Neuronal stem cell (in vitro differentiated cells): ENCODE results near the gene ABCB4.

Source experiments
- DNase-seq: peaks from one replicate; pipeline ENCODE4 v3.0.0-alpha.2; 2013; ENCODE audit warnings: low spot score
- H2AFZ ChIP-seq: one replicate; pipeline ENCODE4 v1.6.1; 2013; ENCODE audit warnings: mild to moderate bottlenecking, low read length, inconsistent platforms
- H2AK5ac ChIP-seq: 2 replicates; pipeline ENCODE4 v1.6.1; 2013; ENCODE audit warnings: low read depth, mild to moderate bottlenecking, inconsistent platforms, low read length, moderate library complexity, mixed read lengths
- H2BK120ac ChIP-seq: 2 replicates; pipeline ENCODE4 v1.6.1; 2013; ENCODE audit warnings: low read depth, mild to moderate bottlenecking, inconsistent platforms, low read length, moderate library complexity, mixed read lengths
- H2BK12ac ChIP-seq: one replicate; pipeline ENCODE4 v1.6.1; 2013; ENCODE audit warnings: low read length, inconsistent platforms
- H2BK15ac ChIP-seq: 2 replicates; pipeline ENCODE4 v1.6.1; 2013; ENCODE audit warnings: mild to moderate bottlenecking, low read length, inconsistent platforms, mixed read lengths
- H2BK5ac ChIP-seq: one replicate; pipeline ENCODE4 v1.6.1; 2013; ENCODE audit warnings: inconsistent platforms, mild to moderate bottlenecking, low read length, moderate library complexity
- H3K14ac ChIP-seq: one replicate; pipeline ENCODE4 v1.6.1; 2013; ENCODE audit warnings: low read length, inconsistent platforms
- H3K18ac ChIP-seq: 2 replicates; pipeline ENCODE4 v1.6.1; 2013; ENCODE audit warnings: low read length, inconsistent platforms
- H3K23ac ChIP-seq: 2 replicates; pipeline ENCODE4 v1.6.1; 2013; ENCODE audit warnings: low read depth, mild to moderate bottlenecking, mixed read lengths, low read length, inconsistent platforms; ENCODE audit not compliant: poor library complexity
- H3K27ac ChIP-seq: replicated peaks from 3 replicates; pipeline ENCODE4 v1.5.1; 2013; ENCODE audit warnings: low read length, inconsistent platforms
- H3K27me3 ChIP-seq, 3 experiments: 2 replicates each; pipeline ENCODE4 v1.6.1; 2013; ENCODE audit warnings: low read length in 3 of 3, mild to moderate bottlenecking in 2 of 3, inconsistent platforms in 1 of 3, low read depth in 1 of 3, mixed read lengths in 1 of 3, moderate library complexity in 1 of 3; ENCODE audit not compliant: control insufficient read depth in 3 of 3, insufficient read depth in 3 of 3
- H3K36me3 ChIP-seq, 2 donors: replicated peaks in 1 of 2; 2 replicates each; pipeline ENCODE4 v1.6.1; 2013; ENCODE audit warnings: low read length in 2 of 2; ENCODE audit not compliant: control insufficient read depth in 2 of 2, insufficient read depth in 2 of 2
- H3K4ac ChIP-seq: 2 replicates; pipeline ENCODE4 v1.6.1; 2013; ENCODE audit warnings: inconsistent platforms, mild to moderate bottlenecking, low read length, moderate library complexity
- H3K4me1 ChIP-seq, 2 donors: 1 replicate in 1 of 2; 2 replicates in 1 of 2; pipeline ENCODE4 v1.6.1; 2013; ENCODE audit warnings: low read length in 2 of 2, low read depth in 1 of 2; ENCODE audit not compliant: control insufficient read depth in 2 of 2, insufficient read depth in 1 of 2
- H3K4me2 ChIP-seq: one replicate; pipeline ENCODE4 v1.6.1; 2013; ENCODE audit warnings: mild to moderate bottlenecking, low read length, inconsistent platforms; ENCODE audit not compliant: insufficient read depth, poor library complexity, severe bottlenecking
- H3K4me3 ChIP-seq, 2 donors: 2 replicates each; pipeline ENCODE4 v1.5.1; 2013; ENCODE audit warnings: low read length in 2 of 2, mild to moderate bottlenecking in 2 of 2, inconsistent platforms in 1 of 2, moderate library complexity in 1 of 2
- H3K79me1 ChIP-seq: one replicate; pipeline ENCODE4 v1.6.1; 2013; ENCODE audit warnings: low read depth, mild to moderate bottlenecking, inconsistent platforms, low read length, moderate library complexity
- H3K9ac ChIP-seq: one replicate; pipeline ENCODE4 v1.6.1; 2013; ENCODE audit warnings: mild to moderate bottlenecking, low read depth, low read length, inconsistent platforms; ENCODE audit not compliant: poor library complexity
- H3K9me3 ChIP-seq, 2 donors: replicated peaks in 1 of 2; 2 replicates each; pipeline versions ENCODE3 to v1.6.1; 2013; ENCODE audit warnings: low read length in 2 of 2, mild to moderate bottlenecking in 2 of 2, inconsistent platforms in 1 of 2, low read depth in 1 of 2, mixed read lengths in 1 of 2, moderate library complexity in 1 of 2; ENCODE audit not compliant: control insufficient read depth in 2 of 2, insufficient read depth in 1 of 2
- H4K8ac ChIP-seq: one replicate; pipeline ENCODE4 v1.6.1; 2013; ENCODE audit warnings: low read depth, mild to moderate bottlenecking, inconsistent platforms, low read length, moderate library complexity
- H4K91ac ChIP-seq: one replicate; pipeline ENCODE4 v1.6.1; 2013; ENCODE audit warnings: low read length, low read depth, mild to moderate bottlenecking, inconsistent platforms; ENCODE audit not compliant: poor library complexity
- whole genome bisulfite sequencing, 2 donors: extraction: QIAGEN DNeasy Blood & Tissue Kit; methylation state at CpG; one replicate each; pipeline ENCODE4 v1.1.7; 2013; ENCODE audit warnings: missing lambda C conversion rate in 2 of 2, mixed read lengths in 1 of 2; ENCODE audit not compliant: insufficient read length in 2 of 2, insufficient replicate concordance in 1 of 2; ENCODE audit errors: extremely low coverage in 2 of 2; 5-methylcytosine and 5-hydroxymethylcytosine counted together

Gene ABCB4

DNA sequence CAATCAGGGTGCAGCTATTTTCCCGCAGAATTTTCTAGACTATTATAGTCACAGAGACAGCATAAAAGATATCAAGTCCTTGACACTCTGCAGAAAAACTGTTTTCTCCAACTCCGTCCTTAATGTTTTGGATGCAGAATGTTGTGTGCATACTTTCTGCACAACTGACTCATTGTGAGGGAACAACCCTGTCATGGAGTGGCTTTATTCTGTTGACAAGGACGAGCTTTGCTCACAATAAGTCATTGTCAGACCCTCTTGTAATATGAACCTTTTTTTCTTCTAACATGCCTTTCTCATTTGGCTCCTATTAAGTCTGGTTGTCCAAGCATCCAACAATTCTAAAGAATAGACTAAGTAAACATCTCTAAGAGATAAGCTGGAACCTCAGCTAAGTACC lies 17.3 kb downstream of the ABCB4 start:
- Histone ChIP-seq H2BK120ac (no peak overlapping the region), H3K4me1 (peaks cover 5% of the 10 kb centered on the region in 2 donors), H2AK5ac (no peak overlapping the region), H3K18ac (no peak overlapping the region), H3K4me3 (no peak overlapping the region), H3K36me3 (no peaks in the 10 kb centered on the region), H3K14ac (no peak overlapping the region), H4K91ac (no peak overlapping the region), H3K9ac (no peak overlapping the region), H3K4me2 (no peak overlapping the region), H4K8ac (no peak overlapping the region), H3K27me3 (no peaks in the 10 kb centered on the region), H3K4ac (no peak overlapping the region), H3K27ac (no peak overlapping the region), H3K23ac (no peak overlapping the region), H3K9me3 (peaks cover 0 to 3% of the 10 kb centered on the region in 2 donors), H2BK5ac (no peak overlapping the region), H2BK12ac (no peak overlapping the region), H2BK15ac (no peak overlapping the region), H2AFZ (no peak overlapping the region), H3K79me1 (no peaks in the 10 kb centered on the region)
- DNase-seq = no peak
- no CpG with 5 or more reads among the region's 3 CpGs for WGBS, 2 donors

DNA sequence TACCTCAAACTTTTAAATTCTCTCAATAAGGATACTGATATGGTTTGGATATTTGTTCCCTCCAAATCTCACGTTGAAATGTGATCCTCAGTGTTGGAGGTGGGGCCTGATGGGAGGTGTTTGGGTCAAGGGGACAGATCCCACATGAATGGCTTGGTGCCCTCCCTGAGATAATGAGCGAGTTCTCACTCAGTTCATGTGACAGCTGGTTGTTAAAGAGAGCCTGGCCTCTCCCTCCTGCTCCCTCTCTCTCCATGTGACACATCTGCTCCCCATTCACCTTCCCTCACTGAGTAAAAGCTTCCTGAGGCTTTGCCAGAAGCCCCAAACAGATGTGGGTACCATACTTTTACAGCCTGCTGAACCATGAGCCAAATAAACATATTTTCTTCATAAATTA lies 19.2 kb downstream of the ABCB4 start:
- Histone ChIP-seq H2BK12ac (no peak overlapping the region), H3K36me3 (no peaks in the 10 kb centered on the region), H2AK5ac (no peak overlapping the region), H2BK5ac (no peak overlapping the region), H3K79me1 (no peaks in the 10 kb centered on the region), H3K9ac (no peak overlapping the region), H4K8ac (no peak overlapping the region), H2BK15ac (no peak overlapping the region), H3K27ac (no peak overlapping the region), H3K18ac (no peak overlapping the region), H3K14ac (no peak overlapping the region), H4K91ac (no peak overlapping the region), H3K4me1 (peaks cover 5% of the 10 kb centered on the region in 2 donors), H3K4me2 (no peak overlapping the region), H3K9me3 (peaks cover 0 to 3% of the 10 kb centered on the region in 2 donors), H3K27me3 (no peaks in the 10 kb centered on the region), H2BK120ac (no peak overlapping the region), H3K4me3 (no peak overlapping the region), H3K4ac (no peak overlapping the region), H2AFZ (peak overlapping the region; percentile 6), H3K23ac (no peak overlapping the region)
- no peak for DNase-seq
- WGBS, 2 donors = no CpG with 5 or more reads among the region's 2 CpGs

DNA sequence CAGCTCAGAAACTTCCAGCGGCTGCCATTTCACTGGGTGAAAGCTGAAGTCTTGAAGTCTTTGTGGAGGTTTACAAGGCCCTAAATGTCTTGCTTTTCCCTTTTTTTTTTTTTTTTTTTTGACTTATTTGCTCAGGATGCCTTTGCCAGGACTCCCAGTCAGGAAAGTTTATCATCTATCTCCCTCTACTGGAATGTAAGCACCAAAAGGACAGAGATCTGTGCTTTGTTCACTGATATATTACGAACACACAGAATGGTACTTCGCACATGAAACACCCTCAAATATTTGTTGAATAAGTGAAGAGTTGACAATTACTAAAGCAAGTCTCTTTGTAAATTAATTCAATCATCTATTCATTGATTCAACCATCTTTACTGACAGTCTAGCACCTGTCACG lies 23.2 kb downstream of the ABCB4 start:
- Histone ChIP-seq H3K14ac (no peak overlapping the region), H3K4me1 (peaks cover 7 to 8% of the 10 kb centered on the region in 2 donors), H3K4me2 (no peak overlapping the region), H2BK12ac (no peak overlapping the region), H3K9me3 (peaks cover 0 to 3% of the 10 kb centered on the region in 2 donors), H2AK5ac (no peak overlapping the region), H2BK5ac (no peak overlapping the region), H3K4me3 (no peak overlapping the region), H3K9ac (no peak overlapping the region), H3K27ac (no peak overlapping the region), H4K8ac (no peak overlapping the region), H3K18ac (no peak overlapping the region), H2AFZ (peak overlapping the region; percentile 66), H3K79me1 (no peaks in the 10 kb centered on the region), H4K91ac (no peak overlapping the region), H3K23ac (no peak overlapping the region), H3K36me3 (no peaks in the 10 kb centered on the region), H2BK120ac (no peak overlapping the region), H3K4ac (no peak overlapping the region), H3K27me3 (no peaks in the 10 kb centered on the region), H2BK15ac (no peak overlapping the region)
- DNase-seq = no peak
- WGBS, 2 donors = no CpG with 5 or more reads among the region's 4 CpGs

DNA sequence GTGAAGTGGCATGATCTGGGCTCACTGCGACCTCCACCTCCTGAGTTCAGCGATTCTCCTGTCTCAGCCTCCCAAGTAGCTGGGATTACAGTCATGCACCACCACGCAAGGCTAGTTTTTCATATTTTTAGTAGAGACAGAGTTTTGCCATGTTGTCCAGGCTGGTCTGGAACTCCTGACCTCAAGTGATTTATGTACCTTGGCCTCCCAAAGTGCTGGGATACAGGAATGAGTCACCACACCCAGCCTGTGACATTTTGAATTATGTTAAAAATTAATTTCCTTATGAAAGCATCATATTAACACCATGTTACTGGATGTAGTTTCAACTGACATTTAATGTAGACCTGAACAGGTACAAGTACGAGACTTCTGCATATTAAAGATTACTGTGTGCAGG lies 24.3 kb downstream of the ABCB4 start:
- H3K27me3 ChIP-seq = no peaks in the 10 kb centered on the region
- H2BK5ac ChIP-seq = no peak overlapping the region
- no peak overlapping the region for H2AK5ac ChIP-seq
- no peak overlapping the region for H2BK12ac ChIP-seq
- no peak overlapping the region for H3K27ac ChIP-seq
- no peak overlapping the region for H3K9ac ChIP-seq
- H3K79me1 ChIP-seq = no peaks in the 10 kb centered on the region
- H3K18ac ChIP-seq = no peak overlapping the region
- DNase-seq = no peak
- no peak overlapping the region for H3K4ac ChIP-seq
- H3K4me2 ChIP-seq = no peak overlapping the region
- no peak overlapping the region for H4K91ac ChIP-seq
- WGBS, 2 donors = no CpG with 5 or more reads among the region's 4 CpGs
- H3K9me3 ChIP-seq = no peaks in the 10 kb centered on the region
- no peak overlapping the region for H3K14ac ChIP-seq
- no peak overlapping the region for H2BK120ac ChIP-seq
- H3K23ac ChIP-seq = no peak overlapping the region
- no peaks in the 10 kb centered on the region for H3K36me3 ChIP-seq
- no peak overlapping the region for H2AFZ ChIP-seq
- H2BK15ac ChIP-seq = no peak overlapping the region
- H3K4me3 ChIP-seq = no peak overlapping the region
- no peak overlapping the region for H4K8ac ChIP-seq
- H3K4me1 ChIP-seq = peaks cover 6 to 7% of the 10 kb centered on the region in 2 donors
